Activated naive CD8-positive, alpha-beta T cell treated with anti-CD3 and anti-CD28 coated beads, Interleukin-2, amount 10 ng/mL, durations not matched to agents 7 days and 5 days (primary cell): ENCODE results near the gene RELCH. TPM values are rescaled to one million over a fixed set of nuclear protein-coding genes. Genes with fewer than 3 reads are reported as not detected.

ENCODE experiments used
- ATAC-seq: fragments of 150-1000 bp; cut with Tn5 transposase; one replicate; pipeline ENCODE4 v1.10.0; 2021; ENCODE audit warnings: low read depth, moderate library complexity
- POLR2A ChIA-PET: fragments of 350-600 bp; sonication (Branson Sonifier 250); formaldehyde crosslinking; loops from one replicate; lab custom pipeline; 2021; ENCODE audit warnings: antibody characterized with exemption; lab: Charles Lee
- DNase-seq: peaks from one replicate; pipeline ENCODE4 v3.0.0; 2021
- H3K27ac Mint-ChIP-seq: one replicate; pipeline ENCODE4 v1.8.0; 2022; ENCODE audit warnings: mild to moderate bottlenecking, mixed read lengths
- H3K27me3 Mint-ChIP-seq: one replicate; pipeline ENCODE4 v1.8.0; 2022; ENCODE audit warnings: mild to moderate bottlenecking, moderate library complexity, mixed read lengths
- H3K36me3 Mint-ChIP-seq: one replicate; pipeline ENCODE4 v1.8.0; 2021; ENCODE audit warnings: mild to moderate bottlenecking, mixed read lengths
- H3K4me1 Mint-ChIP-seq: one replicate; pipeline ENCODE4 v1.8.0; 2021; ENCODE audit warnings: mixed read lengths
- H3K4me3 Mint-ChIP-seq: one replicate; pipeline ENCODE4 v1.8.0; 2022; ENCODE audit warnings: mild to moderate bottlenecking, moderate library complexity, mixed read lengths
- H3K9me3 Mint-ChIP-seq: one replicate; pipeline ENCODE4 v1.8.0; 2021; ENCODE audit warnings: mixed read lengths
- total RNA-seq, 2 experiments: library from RNA; stranded (reverse); gene quantifications; one replicate each; pipeline ENCODE4 v1.2.3, GENCODE V29; 2021

RELCH gene
- total RNA-seq, 2 experiments from 2014 or later, result 42.9 to 46.3 TPM

GRCh38 chr18:62199629-62200028 lies 12.6 kb downstream of the RELCH start:
- H3K4me3 Mint-ChIP-seq, result no peak overlapping the region
- H3K4me1 Mint-ChIP-seq, result peaks cover 16% of the 10 kb centered on the region
- ATAC-seq (no peak), DNase-seq (no peak)
- no peaks in the 10 kb centered on the region for H3K9me3 Mint-ChIP-seq
- H3K36me3 Mint-ChIP-seq, result peaks cover 10% of the 10 kb centered on the region
- H3K27me3 Mint-ChIP-seq, result no peaks in the 10 kb centered on the region
- H3K27ac Mint-ChIP-seq, result no peak overlapping the region
- POLR2A ChIA-PET, result no interaction called here

GRCh38 chr18:62200121-62200914 lies 13.3 kb downstream of the RELCH start:
- POLR2A ChIA-PET, result no interaction called here
- DNase-seq, result no peak

GRCh38 chr18:62201870-62202269 lies 14.8 kb downstream of the RELCH start:
- Mint-ChIP-seq H3K4me1 (peaks cover 12% of the 10 kb centered on the region), H3K27me3 (no peaks in the 10 kb centered on the region), H3K36me3 (peaks cover 12% of the 10 kb centered on the region), H3K27ac (no peak overlapping the region), H3K4me3 (no peak overlapping the region), H3K9me3 (no peaks in the 10 kb centered on the region)
- POLR2A ChIA-PET, result no interaction called here
- DNase-seq (no peak), ATAC-seq (no peak)

More at GRCh38 chr18:62200121-62200914, 13.3 kb downstream of the RELCH start:
- Mint-ChIP-seq H3K4me1 (peaks cover 13% of the 10 kb centered on the region), H3K27ac (no peak overlapping the region), H3K4me3 (no peak overlapping the region), H3K9me3 (no peaks in the 10 kb centered on the region), H3K27me3 (no peaks in the 10 kb centered on the region), H3K36me3 (peaks cover 10% of the 10 kb centered on the region)
- ATAC-seq, result no peak

GRCh38 chr18:62205824-62206223 lies 18.8 kb downstream of the RELCH start:
- POLR2A ChIA-PET, result no interaction called here
- Mint-ChIP-seq H3K36me3 (peaks cover 32% of the 10 kb centered on the region), H3K4me3 (no peak overlapping the region)

GRCh38 chr18:62206593-62206992 lies 19.5 kb downstream of the RELCH start:
- Mint-ChIP-seq H3K4me1 (peaks cover 11% of the 10 kb centered on the region), H3K9me3 (peaks cover 1% of the 10 kb centered on the region), H3K27ac (no peak overlapping the region), H3K27me3 (no peaks in the 10 kb centered on the region), H3K4me3 (no peak overlapping the region), H3K36me3 (peaks cover 33% of the 10 kb centered on the region)
- POLR2A ChIA-PET, result no interaction called here
- DNase-seq (no peak), ATAC-seq (no peak)

More at GRCh38 chr18:62205824-62206223, 18.8 kb downstream of the RELCH start:
- Mint-ChIP-seq H3K9me3 (peaks cover 1% of the 10 kb centered on the region), H3K27me3 (no peaks in the 10 kb centered on the region), H3K27ac (no peak overlapping the region), H3K4me1 (peaks cover 11% of the 10 kb centered on the region)
- no peak for ATAC-seq
- DNase-seq, result no peak

- Mint-ChIP-seq H3K36me3 (peaks cover 39% of the 10 kb centered on the region), H3K9me3 (peaks cover 1% of the 10 kb centered on the region), H3K27ac (no peak overlapping the region), H3K27me3 (no peaks in the 10 kb centered on the region), H3K4me3 (no peak overlapping the region), H3K4me1 (peaks cover 11% of the 10 kb centered on the region)
- ATAC-seq (no peak), DNase-seq (no peak)
- POLR2A ChIA-PET, result no interaction called here
These were observed 22.0 kb downstream of the RELCH start for GRCh38 chr18:62209046-62209445.

- peaks cover 11% of the 10 kb centered on the region for H3K4me1 Mint-ChIP-seq
- H3K27me3 Mint-ChIP-seq, result no peaks in the 10 kb centered on the region
- H3K27ac Mint-ChIP-seq, result no peak overlapping the region
- peaks cover 39% of the 10 kb centered on the region for H3K36me3 Mint-ChIP-seq
- ATAC-seq (no peak), DNase-seq (no peak)
- POLR2A ChIA-PET, result no interaction called here
- H3K4me3 Mint-ChIP-seq, result no peak overlapping the region
- H3K9me3 Mint-ChIP-seq, result peaks cover 1% of the 10 kb centered on the region
These were observed 23.1 kb downstream of the RELCH start for GRCh38 chr18:62210138-62210537.

- Mint-ChIP-seq H3K4me1 (peaks cover 11% of the 10 kb centered on the region), H3K9me3 (peaks cover 1% of the 10 kb centered on the region), H3K27me3 (no peaks in the 10 kb centered on the region), H3K4me3 (no peak overlapping the region), H3K27ac (no peak overlapping the region), H3K36me3 (peaks cover 42% of the 10 kb centered on the region)
- ATAC-seq (no peak), DNase-seq (no peak)
- POLR2A ChIA-PET, result no interaction called here
These were observed 24.3 kb downstream of the RELCH start for GRCh38 chr18:62211325-62211828.

GRCh38 chr18:62214790-62215189 lies 27.7 kb downstream of the RELCH start:
- no peak overlapping the region for H3K4me3 Mint-ChIP-seq
- peaks cover 4% of the 10 kb centered on the region for H3K4me1 Mint-ChIP-seq
- POLR2A ChIA-PET, result no interaction called here
- ATAC-seq, result no peak
- no peak for DNase-seq
- H3K27ac Mint-ChIP-seq, result no peak overlapping the region
- peaks cover 34% of the 10 kb centered on the region for H3K36me3 Mint-ChIP-seq
- no peaks in the 10 kb centered on the region for H3K27me3 Mint-ChIP-seq
- H3K9me3 Mint-ChIP-seq, result peaks cover 1% of the 10 kb centered on the region

- Mint-ChIP-seq H3K4me1 (peaks cover 2% of the 10 kb centered on the region), H3K36me3 (peaks cover 46% of the 10 kb centered on the region), H3K9me3 (peaks cover 11% of the 10 kb centered on the region), H3K27ac (no peak overlapping the region), H3K4me3 (no peak overlapping the region), H3K27me3 (no peaks in the 10 kb centered on the region)
- POLR2A ChIA-PET, result no interaction called here
- no peak for ATAC-seq
- DNase-seq, result no peak
These were observed 37.2 kb downstream of the RELCH start for GRCh38 chr18:62224229-62224628.

GRCh38 chr18:62226047-62226446 lies 39.0 kb downstream of the RELCH start:
- Mint-ChIP-seq H3K27ac (no peak overlapping the region), H3K9me3 (peaks cover 11% of the 10 kb centered on the region), H3K27me3 (no peaks in the 10 kb centered on the region), H3K4me3 (no peak overlapping the region), H3K4me1 (no peaks in the 10 kb centered on the region), H3K36me3 (peaks cover 56% of the 10 kb centered on the region)
- no peak for ATAC-seq
- DNase-seq, result no peak
- POLR2A ChIA-PET, result no interaction called here

GRCh38 chr18:62236252-62236651 lies 49.2 kb downstream of the RELCH start:
- no peaks in the 10 kb centered on the region for H3K9me3 Mint-ChIP-seq
- no peaks in the 10 kb centered on the region for H3K27me3 Mint-ChIP-seq
- H3K27ac Mint-ChIP-seq, result no peak overlapping the region
- no peak overlapping the region for H3K4me3 Mint-ChIP-seq
- H3K36me3 Mint-ChIP-seq, result peaks cover 49% of the 10 kb centered on the region
- H3K4me1 Mint-ChIP-seq, result peaks cover 6% of the 10 kb centered on the region
- DNase-seq (no peak), ATAC-seq (no peak)
- POLR2A ChIA-PET, result no interaction called here

GRCh38 chr18:62239475-62239874 lies 52.4 kb downstream of the RELCH start:
- no peaks in the 10 kb centered on the region for H3K27me3 Mint-ChIP-seq
- peaks cover 36% of the 10 kb centered on the region for H3K36me3 Mint-ChIP-seq
- no peak overlapping the region for H3K27ac Mint-ChIP-seq
- DNase-seq, result no peak
- no peak overlapping the region for H3K4me3 Mint-ChIP-seq
- POLR2A ChIA-PET, result no interaction called here
- no peak for ATAC-seq
- H3K9me3 Mint-ChIP-seq, result no peaks in the 10 kb centered on the region
- peaks cover 6% of the 10 kb centered on the region for H3K4me1 Mint-ChIP-seq

- POLR2A ChIA-PET, result no interaction called here
- no peaks in the 10 kb centered on the region for H3K9me3 Mint-ChIP-seq
- H3K4me1 Mint-ChIP-seq, result peaks cover 4% of the 10 kb centered on the region
- ATAC-seq, result no peak
- H3K27me3 Mint-ChIP-seq, result no peaks in the 10 kb centered on the region
- no peak overlapping the region for H3K4me3 Mint-ChIP-seq
- H3K36me3 Mint-ChIP-seq, result peaks cover 17% of the 10 kb centered on the region
- H3K27ac Mint-ChIP-seq, result no peak overlapping the region
- DNase-seq, result no peak
These were observed 55.9 kb downstream of the RELCH start for GRCh38 chr18:62242955-62243354.
